SK-N-SH treated with all-trans-retinoic acid at 6 μM for 48 hours (cell line): ENCODE results near the gene SPATS2.

Source experiments
- ATAC-seq: fragments of 200-7000 bp; cut with Tn5 transposase; 3 replicates; pipeline ENCODE4 v1.9.1; 2020; ENCODE audit warnings: mild to moderate bottlenecking, moderate library complexity
- ARNTL ChIP-seq: fragments of 450-650 bp; formaldehyde crosslinking; IDR thresholded peaks from 2 replicates; pipeline ENCODE4 v1.5.0; 2020; ENCODE audit warnings: low read depth, mild to moderate bottlenecking, moderate library complexity, borderline replicate concordance
- BACH2 ChIP-seq: fragments of 250-450 bp; sonication (Bioruptor Pico); IDR thresholded peaks from 2 replicates; pipeline ENCODE4 v1.9.0; 2021; ENCODE audit warnings: mild to moderate bottlenecking, borderline replicate concordance
- CSDC2 ChIP-seq: fragments of 250-450 bp; sonication (Bioruptor Pico); IDR thresholded peaks from 2 replicates; pipeline ENCODE4 v1.5.0; 2020; ENCODE audit warnings: mild to moderate bottlenecking, moderate library complexity
- GLIS3 ChIP-seq: fragments of 250-450 bp; sonication (Bioruptor Pico); IDR thresholded peaks from 2 replicates; pipeline ENCODE4 v1.5.0; 2020; ENCODE audit warnings: mild to moderate bottlenecking, moderate library complexity
- ISL1 ChIP-seq: fragments of 250-450 bp; sonication (Bioruptor Pico); IDR thresholded peaks from 2 replicates; pipeline ENCODE4 v2.1.2; 2022; ENCODE audit warnings: mild to moderate bottlenecking, moderate library complexity
- PPARA ChIP-seq: fragments of 250-450 bp; sonication (Bioruptor Pico); IDR thresholded peaks from 2 replicates; pipeline ENCODE4 v1.5.0; 2020; ENCODE audit warnings: mild to moderate bottlenecking, borderline replicate concordance
- RARB ChIP-seq: fragments of 250-450 bp; sonication (Bioruptor Pico); IDR thresholded peaks from 2 replicates; pipeline ENCODE4 v1.8.0; 2021; ENCODE audit warnings: mild to moderate bottlenecking, moderate library complexity
- SNAI2 ChIP-seq: fragments of 250-450 bp; sonication (Bioruptor Pico); IDR thresholded peaks from 2 replicates; pipeline ENCODE4 v1.5.0; 2020; ENCODE audit warnings: mild to moderate bottlenecking, moderate library complexity
- TCF4 ChIP-seq: fragments of 250-450 bp; sonication (Bioruptor Pico); IDR thresholded peaks from 2 replicates; pipeline ENCODE4 v1.8.0; 2021; ENCODE audit warnings: mild to moderate bottlenecking, moderate library complexity, borderline replicate concordance
- TOX ChIP-seq: fragments of 250-450 bp; sonication (Bioruptor Pico); IDR thresholded peaks from 2 replicates; pipeline ENCODE4 v1.8.0; 2021; ENCODE audit warnings: mild to moderate bottlenecking, moderate library complexity, borderline replicate concordance
- ZC3H10 ChIP-seq: fragments of 250-450 bp; sonication (Bioruptor Pico); IDR thresholded peaks from 2 replicates; pipeline ENCODE4 v1.5.1; 2021; ENCODE audit warnings: mild to moderate bottlenecking, moderate library complexity
- ZFP3 ChIP-seq: fragments of 250-450 bp; sonication (Bioruptor Pico); IDR thresholded peaks from 2 replicates; pipeline ENCODE4 v1.5.0; 2020; ENCODE audit warnings: mild to moderate bottlenecking, moderate library complexity
- ZFP30 ChIP-seq: fragments of 450-650 bp; formaldehyde crosslinking; IDR thresholded peaks from 2 replicates; pipeline ENCODE4 v1.5.0; 2022; ENCODE audit warnings: mild to moderate bottlenecking, moderate library complexity
- ZNF565 ChIP-seq: fragments of 450-650 bp; formaldehyde crosslinking; conservative IDR thresholded peaks from 2 replicates; pipeline ENCODE4 v1.5.0; 2020; ENCODE audit warnings: low read depth, mild to moderate bottlenecking, moderate library complexity
- ZNF70 ChIP-seq: fragments of 450-650 bp; formaldehyde crosslinking; IDR thresholded peaks from 2 replicates; pipeline ENCODE4 v1.5.0; 2020; ENCODE audit warnings: mild to moderate bottlenecking, moderate library complexity
- ZNF8 ChIP-seq: fragments of 450-650 bp; formaldehyde crosslinking; IDR thresholded peaks from 2 replicates; pipeline ENCODE4 v1.5.0; 2020; ENCODE audit warnings: mild to moderate bottlenecking, moderate library complexity
- TF ChIP-seq, protein P1 (sequence below): fragments of 250-450 bp; sonication (Bioruptor Pico); IDR thresholded peaks from 2 replicates; pipeline ENCODE4 v1.5.0; 2020; ENCODE audit warnings: mild to moderate bottlenecking, moderate library complexity
- TF ChIP-seq, protein P2 (sequence below): fragments of 250-450 bp; sonication (Bioruptor Pico); IDR thresholded peaks from 2 replicates; pipeline ENCODE4 v1.8.0; 2020; ENCODE audit warnings: mild to moderate bottlenecking, moderate library complexity, borderline replicate concordance
- TF ChIP-seq, protein P3 (sequence below): fragments of 250-450 bp; sonication (Bioruptor Pico); IDR thresholded peaks from 2 replicates; pipeline ENCODE4 v1.5.1; 2020; ENCODE audit warnings: low read depth, mild to moderate bottlenecking, moderate library complexity
- TF ChIP-seq, protein P4 (sequence below): fragments of 250-450 bp; sonication (Bioruptor Pico); IDR thresholded peaks from 2 replicates; pipeline ENCODE4 v1.8.0; 2021; ENCODE audit warnings: low read depth, mild to moderate bottlenecking, moderate library complexity, borderline replicate concordance
- TF ChIP-seq, protein P5 (sequence below): fragments of 250-450 bp; sonication (Bioruptor Pico); IDR thresholded peaks from 2 replicates; pipeline ENCODE4 v1.5.1; 2021; ENCODE audit warnings: mild to moderate bottlenecking, moderate library complexity

SPATS2 gene

DNA sequence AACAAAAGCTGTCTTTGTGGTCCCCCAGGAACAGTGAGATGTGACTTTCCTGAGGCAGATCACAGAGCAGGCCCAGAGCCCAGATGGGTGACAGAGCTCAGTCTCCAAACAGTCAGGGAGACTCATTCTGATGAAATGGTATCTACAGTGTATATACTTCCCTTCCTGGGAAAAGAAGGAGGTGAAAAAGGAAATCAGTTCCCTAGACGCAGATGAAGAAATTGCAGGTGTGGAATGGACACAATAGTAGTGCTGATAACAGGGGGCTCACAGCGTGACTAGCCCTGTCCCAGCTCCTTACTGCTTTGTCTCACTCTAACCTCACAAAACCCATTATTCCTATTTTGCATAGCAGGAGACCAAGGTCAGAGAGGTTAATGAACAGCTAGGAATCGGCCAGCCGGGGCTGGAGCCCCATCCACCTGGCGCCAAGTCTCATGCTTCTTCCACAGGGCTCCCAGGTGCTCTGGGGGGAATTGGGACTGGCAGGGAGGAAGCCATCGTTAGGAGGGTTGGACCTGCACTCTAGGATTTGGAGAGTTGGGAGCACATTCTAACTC is 183.5 kb downstream of the SPATS2 start:
- no peak for TF ChIP-seq CSDC2 (CRISPR knock-in tag)
- no peak for TF ChIP-seq SNAI2 (CRISPR knock-in tag)
- no peak for TF ChIP-seq ZNF70 (CRISPR knock-in tag)
- no peak for TF ChIP-seq ISL1 (CRISPR knock-in tag)
- no peak for TF ChIP-seq ZFP3 (CRISPR knock-in tag)
- TF ChIP-seq PPARA = no peak
- TF ChIP-seq, protein P1, sequence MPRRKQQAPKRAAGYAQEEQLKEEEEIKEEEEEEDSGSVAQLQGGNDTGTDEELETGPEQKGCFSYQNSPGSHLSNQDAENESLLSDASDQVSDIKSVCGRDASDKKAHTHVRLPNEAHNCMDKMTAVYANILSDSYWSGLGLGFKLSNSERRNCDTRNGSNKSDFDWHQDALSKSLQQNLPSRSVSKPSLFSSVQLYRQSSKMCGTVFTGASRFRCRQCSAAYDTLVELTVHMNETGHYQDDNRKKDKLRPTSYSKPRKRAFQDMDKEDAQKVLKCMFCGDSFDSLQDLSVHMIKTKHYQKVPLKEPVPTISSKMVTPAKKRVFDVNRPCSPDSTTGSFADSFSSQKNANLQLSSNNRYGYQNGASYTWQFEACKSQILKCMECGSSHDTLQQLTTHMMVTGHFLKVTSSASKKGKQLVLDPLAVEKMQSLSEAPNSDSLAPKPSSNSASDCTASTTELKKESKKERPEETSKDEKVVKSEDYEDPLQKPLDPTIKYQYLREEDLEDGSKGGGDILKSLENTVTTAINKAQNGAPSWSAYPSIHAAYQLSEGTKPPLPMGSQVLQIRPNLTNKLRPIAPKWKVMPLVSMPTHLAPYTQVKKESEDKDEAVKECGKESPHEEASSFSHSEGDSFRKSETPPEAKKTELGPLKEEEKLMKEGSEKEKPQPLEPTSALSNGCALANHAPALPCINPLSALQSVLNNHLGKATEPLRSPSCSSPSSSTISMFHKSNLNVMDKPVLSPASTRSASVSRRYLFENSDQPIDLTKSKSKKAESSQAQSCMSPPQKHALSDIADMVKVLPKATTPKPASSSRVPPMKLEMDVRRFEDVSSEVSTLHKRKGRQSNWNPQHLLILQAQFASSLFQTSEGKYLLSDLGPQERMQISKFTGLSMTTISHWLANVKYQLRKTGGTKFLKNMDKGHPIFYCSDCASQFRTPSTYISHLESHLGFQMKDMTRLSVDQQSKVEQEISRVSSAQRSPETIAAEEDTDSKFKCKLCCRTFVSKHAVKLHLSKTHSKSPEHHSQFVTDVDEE (CRISPR knock-in tag) = no peak
- no peak for TF ChIP-seq TOX (CRISPR knock-in tag)
- no peak for TF ChIP-seq ZNF8 (CRISPR knock-in tag)
- TF ChIP-seq ZNF565 = no peak
- no peak for TF ChIP-seq ZFP30
- TF ChIP-seq, protein P2, sequence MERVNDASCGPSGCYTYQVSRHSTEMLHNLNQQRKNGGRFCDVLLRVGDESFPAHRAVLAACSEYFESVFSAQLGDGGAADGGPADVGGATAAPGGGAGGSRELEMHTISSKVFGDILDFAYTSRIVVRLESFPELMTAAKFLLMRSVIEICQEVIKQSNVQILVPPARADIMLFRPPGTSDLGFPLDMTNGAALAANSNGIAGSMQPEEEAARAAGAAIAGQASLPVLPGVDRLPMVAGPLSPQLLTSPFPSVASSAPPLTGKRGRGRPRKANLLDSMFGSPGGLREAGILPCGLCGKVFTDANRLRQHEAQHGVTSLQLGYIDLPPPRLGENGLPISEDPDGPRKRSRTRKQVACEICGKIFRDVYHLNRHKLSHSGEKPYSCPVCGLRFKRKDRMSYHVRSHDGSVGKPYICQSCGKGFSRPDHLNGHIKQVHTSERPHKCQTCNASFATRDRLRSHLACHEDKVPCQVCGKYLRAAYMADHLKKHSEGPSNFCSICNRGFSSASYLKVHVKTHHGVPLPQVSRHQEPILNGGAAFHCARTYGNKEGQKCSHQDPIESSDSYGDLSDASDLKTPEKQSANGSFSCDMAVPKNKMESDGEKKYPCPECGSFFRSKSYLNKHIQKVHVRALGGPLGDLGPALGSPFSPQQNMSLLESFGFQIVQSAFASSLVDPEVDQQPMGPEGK (CRISPR knock-in tag) = no peak
- TF ChIP-seq, protein P3, sequence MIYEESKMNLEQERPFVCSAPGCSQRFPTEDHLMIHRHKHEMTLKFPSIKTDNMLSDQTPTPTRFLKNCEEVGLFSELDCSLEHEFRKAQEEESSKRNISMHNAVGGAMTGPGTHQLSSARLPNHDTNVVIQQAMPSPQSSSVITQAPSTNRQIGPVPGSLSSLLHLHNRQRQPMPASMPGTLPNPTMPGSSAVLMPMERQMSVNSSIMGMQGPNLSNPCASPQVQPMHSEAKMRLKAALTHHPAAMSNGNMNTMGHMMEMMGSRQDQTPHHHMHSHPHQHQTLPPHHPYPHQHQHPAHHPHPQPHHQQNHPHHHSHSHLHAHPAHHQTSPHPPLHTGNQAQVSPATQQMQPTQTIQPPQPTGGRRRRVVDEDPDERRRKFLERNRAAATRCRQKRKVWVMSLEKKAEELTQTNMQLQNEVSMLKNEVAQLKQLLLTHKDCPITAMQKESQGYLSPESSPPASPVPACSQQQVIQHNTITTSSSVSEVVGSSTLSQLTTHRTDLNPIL = no peak
- no peak for ATAC-seq

DNA sequence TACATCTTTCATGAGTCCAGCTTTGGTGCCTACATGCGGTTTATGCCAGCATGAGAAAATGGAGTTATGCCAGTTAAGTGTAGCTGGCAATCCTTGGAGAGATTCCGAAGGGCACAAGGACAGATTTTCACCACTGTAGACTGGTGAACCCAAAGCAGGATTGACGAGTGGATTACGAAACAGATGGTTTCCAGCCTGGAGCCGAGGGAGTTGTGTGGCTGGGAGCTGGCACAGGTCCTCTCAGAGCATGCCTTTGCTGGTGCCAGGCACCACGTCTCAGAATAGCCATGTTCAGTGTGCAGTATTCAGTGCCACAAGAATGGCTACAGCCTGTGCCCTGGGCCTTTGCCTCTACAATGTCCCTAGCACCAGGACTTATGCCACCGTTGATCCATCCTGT is 184.8 kb downstream of the SPATS2 start:
- ATAC-seq = no peak
- TF ChIP-seq ZC3H10 (CRISPR knock-in tag) = no peak
- TF ChIP-seq, protein P1 (CRISPR knock-in tag) = no peak
- TF ChIP-seq ZNF565 = no peak
- no peak for TF ChIP-seq BACH2 (CRISPR knock-in tag)
- TF ChIP-seq, protein P4, sequence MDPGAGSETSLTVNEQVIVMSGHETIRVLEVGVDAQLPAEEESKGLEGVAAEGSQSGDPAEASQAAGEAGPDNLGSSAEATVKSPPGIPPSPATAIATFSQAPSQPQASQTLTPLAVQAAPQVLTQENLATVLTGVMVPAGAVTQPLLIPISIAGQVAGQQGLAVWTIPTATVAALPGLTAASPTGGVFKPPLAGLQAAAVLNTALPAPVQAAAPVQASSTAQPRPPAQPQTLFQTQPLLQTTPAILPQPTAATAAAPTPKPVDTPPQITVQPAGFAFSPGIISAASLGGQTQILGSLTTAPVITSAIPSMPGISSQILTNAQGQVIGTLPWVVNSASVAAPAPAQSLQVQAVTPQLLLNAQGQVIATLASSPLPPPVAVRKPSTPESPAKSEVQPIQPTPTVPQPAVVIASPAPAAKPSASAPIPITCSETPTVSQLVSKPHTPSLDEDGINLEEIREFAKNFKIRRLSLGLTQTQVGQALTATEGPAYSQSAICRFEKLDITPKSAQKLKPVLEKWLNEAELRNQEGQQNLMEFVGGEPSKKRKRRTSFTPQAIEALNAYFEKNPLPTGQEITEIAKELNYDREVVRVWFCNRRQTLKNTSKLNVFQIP = no peak
- no peak for TF ChIP-seq PPARA
- TF ChIP-seq, protein P5, sequence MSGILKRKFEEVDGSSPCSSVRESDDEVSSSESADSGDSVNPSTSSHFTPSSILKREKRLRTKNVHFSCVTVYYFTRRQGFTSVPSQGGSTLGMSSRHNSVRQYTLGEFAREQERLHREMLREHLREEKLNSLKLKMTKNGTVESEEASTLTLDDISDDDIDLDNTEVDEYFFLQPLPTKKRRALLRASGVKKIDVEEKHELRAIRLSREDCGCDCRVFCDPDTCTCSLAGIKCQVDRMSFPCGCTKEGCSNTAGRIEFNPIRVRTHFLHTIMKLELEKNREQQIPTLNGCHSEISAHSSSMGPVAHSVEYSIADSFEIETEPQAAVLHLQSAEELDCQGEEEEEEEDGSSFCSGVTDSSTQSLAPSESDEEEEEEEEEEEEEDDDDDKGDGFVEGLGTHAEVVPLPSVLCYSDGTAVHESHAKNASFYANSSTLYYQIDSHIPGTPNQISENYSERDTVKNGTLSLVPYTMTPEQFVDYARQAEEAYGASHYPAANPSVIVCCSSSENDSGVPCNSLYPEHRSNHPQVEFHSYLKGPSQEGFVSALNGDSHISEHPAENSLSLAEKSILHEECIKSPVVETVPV (CRISPR knock-in tag) = no peak
- no peak for TF ChIP-seq RARB (CRISPR knock-in tag)
- TF ChIP-seq SNAI2 (CRISPR knock-in tag) = no peak
- TF ChIP-seq GLIS3 (CRISPR knock-in tag) = no peak
- TF ChIP-seq ZFP30 = no peak
- TF ChIP-seq CSDC2 (CRISPR knock-in tag) = no peak
- no peak for TF ChIP-seq TCF4 (CRISPR knock-in tag)
- no peak for TF ChIP-seq ARNTL
- TF ChIP-seq ZNF70 (CRISPR knock-in tag) = no peak
- TF ChIP-seq, protein P2 (CRISPR knock-in tag) = no peak
- TF ChIP-seq ISL1 (CRISPR knock-in tag) = no peak
